Hepatocyte (in vitro differentiated cells): Measurements from ENCODE around the gene TMED5. TPM values are rescaled to one million over a fixed set of nuclear protein-coding genes. Genes with fewer than 3 reads are reported as not detected.

Source experiments
- DNase-seq: peaks from one replicate; pipeline ENCODE4 v3.0.0-alpha.2; 2016; ENCODE audit warnings: low spot score
- H2AFZ ChIP-seq: fragments of 200-600 bp; sonication (generic); 2 replicates; pipeline ENCODE4 v1.6.0; 2016; ENCODE audit warnings: antibody characterized with exemption, mild to moderate bottlenecking
- H3K27ac ChIP-seq: fragments of 200-600 bp; sonication (generic); 2 replicates; pipeline ENCODE4 v1.5.1; 2016; ENCODE audit warnings: mild to moderate bottlenecking
- H3K27me3 ChIP-seq: fragments of 200-600 bp; sonication (generic); 2 replicates; pipeline ENCODE4 v1.6.1; 2016
- H3K36me3 ChIP-seq: fragments of 200-600 bp; sonication (generic); replicated peaks from 2 replicates; pipeline ENCODE4 v1.5.1; 2016; ENCODE audit warnings: low read depth; ENCODE audit not compliant: insufficient read depth
- H3K4me1 ChIP-seq: fragments of 200-600 bp; sonication (generic); 2 replicates; pipeline ENCODE4 v1.5.1; 2016; ENCODE audit warnings: mild to moderate bottlenecking, moderate library complexity; ENCODE audit not compliant: insufficient read depth
- H3K4me2 ChIP-seq: fragments of 200-600 bp; sonication (generic); 2 replicates; pipeline ENCODE4 v1.6.0; 2016
- H3K4me3 ChIP-seq: fragments of 200-600 bp; sonication (generic); 2 replicates; pipeline ENCODE4 v1.5.1; 2016; ENCODE audit warnings: mild to moderate bottlenecking
- H3K79me2 ChIP-seq: fragments of 200-600 bp; sonication (generic); 2 replicates; pipeline ENCODE4 v1.6.0; 2017; ENCODE audit warnings: mild to moderate bottlenecking
- H3K9me2 ChIP-seq: fragments of 200-600 bp; sonication (generic); replicated peaks from 2 replicates; pipeline ENCODE4 v1.6.0; 2017; ENCODE audit warnings: mild to moderate bottlenecking; ENCODE audit not compliant: insufficient read depth
- H3K9me3 ChIP-seq: fragments of 200-600 bp; sonication (generic); 2 replicates; pipeline ENCODE4 v1.5.1; 2016; ENCODE audit warnings: low read depth, mild to moderate bottlenecking
- H4K20me1 ChIP-seq: fragments of 200-600 bp; sonication (generic); 2 replicates; pipeline ENCODE4 v1.6.0; 2016; ENCODE audit warnings: mild to moderate bottlenecking; ENCODE audit not compliant: insufficient read depth, poor library complexity, severe bottlenecking
- EZH2 ChIP-seq: fragments of 200-600 bp; sonication (generic); IDR thresholded peaks from 2 replicates; pipeline ENCODE4 v1.6.1; 2016; ENCODE audit warnings: antibody characterized with exemption, mild to moderate bottlenecking, borderline replicate concordance
- EZH2phosphoT487 ChIP-seq: fragments of 200-600 bp; sonication (generic); IDR thresholded peaks from one replicate; pipeline ENCODE4 v1.6.1; 2018; ENCODE audit warnings: antibody characterized with exemption, mild to moderate bottlenecking, low read depth, moderate library complexity; ENCODE audit not compliant: unreplicated experiment, severe bottlenecking
- WGBS: methylation state at CpG from one replicate; pipeline ENCODE4 v1.1.6; 2016; ENCODE audit warnings: low lambda C conversion rate; ENCODE audit errors: missing lambda C conversion rate; 5-methylcytosine and 5-hydroxymethylcytosine counted together
- polyA plus RNA-seq: library from polyadenylated mRNA; unstranded; fragments of >200 nt; fragmentation: Nextera tagmentation; extraction: Ambion mirVana; gene quantifications from 2 replicates; pipeline ENCODE4 v1.2.1, GENCODE V29; 2016
- total RNA-seq: library from RNA; depleted of rRNA; stranded (reverse); fragments of >200 nt; gene quantifications from 2 replicates; pipeline ENCODE4 v1.2.3, GENCODE V29; 2014
- TF ChIP-seq, protein P1 (sequence below): fragments of 200-600 bp; sonication (generic); IDR thresholded peaks from 2 replicates; pipeline ENCODE4 v1.5.1; 2016; ENCODE audit warnings: antibody characterized with exemption, mild to moderate bottlenecking; ENCODE audit not compliant: poor library complexity

Gene TMED5
- total and polyA plus RNA-seq, 2 experiments from 2014 or later = 78.2 to 119 TPM

DNA sequence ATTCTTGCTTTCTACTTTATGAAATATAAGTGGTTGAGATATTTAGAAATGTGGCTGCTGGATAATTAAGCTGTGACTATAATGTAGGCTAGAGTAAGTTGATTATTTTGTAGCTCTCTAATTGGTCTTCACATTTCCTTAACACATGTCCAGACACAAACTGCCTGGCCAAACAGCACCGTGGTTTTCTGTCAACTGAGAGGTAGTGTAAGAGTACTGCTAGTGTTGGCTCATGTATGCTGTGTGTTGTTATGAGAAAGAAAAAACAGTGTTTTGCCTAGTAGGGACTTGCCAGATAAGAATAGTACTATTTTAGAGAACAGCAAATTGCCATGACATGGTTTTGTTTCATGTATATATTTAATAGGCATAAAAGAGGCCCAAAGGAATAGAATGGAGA lies 37.1 kb downstream of the TMED5 start:
- no peaks in the 10 kb centered on the region for H3K9me2 ChIP-seq

DNA sequence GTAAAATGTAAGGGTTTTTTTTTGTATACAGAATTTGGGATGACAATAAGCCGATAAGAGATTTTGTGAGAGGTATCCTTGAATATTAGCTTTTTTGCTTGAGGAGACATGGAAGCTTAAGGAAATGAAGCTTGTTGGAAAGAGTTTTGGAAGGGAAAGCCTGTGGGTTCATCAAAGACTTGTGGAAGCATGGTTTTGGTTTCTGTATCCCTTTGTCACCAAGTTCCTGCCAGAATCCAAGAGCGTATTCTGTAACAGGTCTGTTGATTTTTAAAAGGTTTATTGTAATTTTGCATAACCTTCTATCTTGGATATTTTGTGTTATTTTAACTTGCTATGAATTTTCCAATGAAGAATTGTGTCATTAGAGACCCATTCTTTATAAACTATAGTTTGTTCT lies 38.1 kb downstream of the TMED5 start:
- Histone ChIP-seq H3K9me3 (no peaks in the 10 kb centered on the region), H3K9me2 (no peaks in the 10 kb centered on the region), H3K27me3 (no peaks in the 10 kb centered on the region), H3K36me3 (no peaks in the 10 kb centered on the region), H3K4me1 (no peaks in the 10 kb centered on the region), H3K27ac (no peak overlapping the region), H3K4me2 (no peak overlapping the region), H3K4me3 (no peak overlapping the region), H2AFZ (no peak overlapping the region), H4K20me1 (no peaks in the 10 kb centered on the region), H3K79me2 (peaks cover 2% of the 10 kb centered on the region)
- no peak for TF ChIP-seq EZH2phosphoT487
- TF ChIP-seq, protein P1, sequence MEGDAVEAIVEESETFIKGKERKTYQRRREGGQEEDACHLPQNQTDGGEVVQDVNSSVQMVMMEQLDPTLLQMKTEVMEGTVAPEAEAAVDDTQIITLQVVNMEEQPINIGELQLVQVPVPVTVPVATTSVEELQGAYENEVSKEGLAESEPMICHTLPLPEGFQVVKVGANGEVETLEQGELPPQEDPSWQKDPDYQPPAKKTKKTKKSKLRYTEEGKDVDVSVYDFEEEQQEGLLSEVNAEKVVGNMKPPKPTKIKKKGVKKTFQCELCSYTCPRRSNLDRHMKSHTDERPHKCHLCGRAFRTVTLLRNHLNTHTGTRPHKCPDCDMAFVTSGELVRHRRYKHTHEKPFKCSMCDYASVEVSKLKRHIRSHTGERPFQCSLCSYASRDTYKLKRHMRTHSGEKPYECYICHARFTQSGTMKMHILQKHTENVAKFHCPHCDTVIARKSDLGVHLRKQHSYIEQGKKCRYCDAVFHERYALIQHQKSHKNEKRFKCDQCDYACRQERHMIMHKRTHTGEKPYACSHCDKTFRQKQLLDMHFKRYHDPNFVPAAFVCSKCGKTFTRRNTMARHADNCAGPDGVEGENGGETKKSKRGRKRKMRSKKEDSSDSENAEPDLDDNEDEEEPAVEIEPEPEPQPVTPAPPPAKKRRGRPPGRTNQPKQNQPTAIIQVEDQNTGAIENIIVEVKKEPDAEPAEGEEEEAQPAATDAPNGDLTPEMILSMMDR = no peak
- no peak for TF ChIP-seq EZH2
- no peak for DNase-seq
- 100% methylated on average over 2 of the region's 2 CpGs for WGBS

More for the DNA sequence above, 37.1 kb downstream of the TMED5 start:
- no peak overlapping the region for H2AFZ ChIP-seq
- no peaks in the 10 kb centered on the region for H3K4me1 ChIP-seq
- DNase-seq = no peak
- no peak overlapping the region for H3K4me2 ChIP-seq
- no peaks in the 10 kb centered on the region for H3K9me3 ChIP-seq
- H4K20me1 ChIP-seq = no peaks in the 10 kb centered on the region
- WGBS = 97% methylated on average over 1 of the region's 1 CpG
- no peaks in the 10 kb centered on the region for H3K36me3 ChIP-seq
- H3K4me3 ChIP-seq = no peak overlapping the region
- H3K79me2 ChIP-seq = peaks cover 2% of the 10 kb centered on the region
- H3K27ac ChIP-seq = no peak overlapping the region
- H3K27me3 ChIP-seq = no peaks in the 10 kb centered on the region
- no peak for TF ChIP-seq EZH2

DNA sequence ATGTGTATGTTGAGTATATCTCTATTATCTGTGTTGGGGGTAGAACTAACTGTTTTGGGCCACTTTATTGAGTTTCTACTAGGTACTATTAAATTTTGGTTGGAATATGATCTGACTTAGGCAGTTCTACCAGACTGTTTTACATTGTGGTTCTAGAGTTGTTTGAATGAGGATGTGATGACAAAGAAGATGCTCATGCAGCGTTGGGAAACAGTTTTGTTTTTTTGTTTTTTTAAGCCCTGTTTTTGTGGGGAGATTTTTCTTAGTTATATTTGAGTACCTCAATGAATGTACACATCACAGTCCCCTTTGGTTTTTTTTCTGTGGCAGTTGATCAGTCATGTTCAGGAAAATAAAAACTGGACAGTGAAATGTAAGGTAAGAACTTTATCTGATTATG lies 40.1 kb downstream of the TMED5 start:
- H2AFZ ChIP-seq = no peak overlapping the region

DNA sequence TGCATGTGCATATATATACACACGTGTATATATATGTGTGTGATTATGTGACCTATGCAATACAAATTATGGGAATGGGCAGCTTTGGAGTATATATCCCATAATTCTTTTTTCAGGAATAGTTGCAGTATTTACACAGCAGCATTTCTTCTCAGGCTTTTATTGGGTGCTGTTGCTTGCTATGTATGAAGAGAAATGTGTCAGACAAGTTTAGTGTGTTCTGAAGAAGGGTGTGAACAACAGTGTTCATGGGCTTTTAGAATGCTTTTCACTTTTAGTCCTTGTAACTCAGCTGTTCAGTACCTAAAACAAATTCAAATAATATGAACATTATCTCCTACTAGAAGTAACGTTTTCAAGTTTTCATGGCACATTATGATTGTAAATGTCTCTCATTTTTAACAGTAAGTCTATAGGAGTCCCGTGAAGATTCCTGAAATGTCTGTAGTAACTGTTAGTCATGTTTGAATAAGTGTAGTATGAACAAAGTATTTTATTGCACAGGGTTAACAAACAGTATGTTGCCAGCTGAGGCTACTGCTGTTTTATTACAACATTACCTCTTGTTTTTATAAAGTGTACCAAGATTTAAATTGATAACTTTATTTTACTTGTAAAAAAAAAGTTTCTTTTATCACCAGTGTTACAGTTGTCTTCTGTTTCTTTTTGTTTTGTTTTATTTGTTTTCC lies 42.5 kb downstream of the TMED5 start:
- Histone ChIP-seq H3K79me2 (no peaks in the 10 kb centered on the region), H2AFZ (no peak overlapping the region), H3K4me2 (no peak overlapping the region), H3K36me3 (no peaks in the 10 kb centered on the region), H3K9me2 (no peaks in the 10 kb centered on the region), H3K9me3 (no peaks in the 10 kb centered on the region), H3K4me3 (no peak overlapping the region), H3K27ac (no peak overlapping the region), H3K4me1 (no peaks in the 10 kb centered on the region), H3K27me3 (no peaks in the 10 kb centered on the region), H4K20me1 (no peaks in the 10 kb centered on the region)
- WGBS = 48% methylated on average over 3 of the region's 3 CpGs
- no peak for TF ChIP-seq EZH2phosphoT487
- TF ChIP-seq, protein P1 = no peak
- no peak for TF ChIP-seq EZH2
- DNase-seq = no peak

More for the DNA sequence above, 40.1 kb downstream of the TMED5 start:
- no peaks in the 10 kb centered on the region for H3K9me3 ChIP-seq
- no peaks in the 10 kb centered on the region for H3K9me2 ChIP-seq
- no peak overlapping the region for H3K4me2 ChIP-seq
- H3K4me3 ChIP-seq = no peak overlapping the region
- H3K79me2 ChIP-seq = peaks cover 2% of the 10 kb centered on the region
- H4K20me1 ChIP-seq = no peaks in the 10 kb centered on the region
- H3K36me3 ChIP-seq = no peaks in the 10 kb centered on the region
- H3K4me1 ChIP-seq = no peaks in the 10 kb centered on the region
- no peak overlapping the region for H3K27ac ChIP-seq
- 88% methylated on average over 1 of the region's 1 CpG for WGBS
- TF ChIP-seq EZH2phosphoT487 (no peak), EZH2 (no peak)
- TF ChIP-seq, protein P1 = no peak
- no peak for DNase-seq
- no peaks in the 10 kb centered on the region for H3K27me3 ChIP-seq
